ENCODE results near the gene FAM117B.

The FAM117B gene

GRCh38 chr2:202808754-202809153 lies 174.0 kb downstream of the FAM117B start:
- no peaks in the 10 kb centered on the region for H3K36me3 ChIP-seq (ENCODE audit: low read length)
- H3F3A ChIP-seq (ENCODE audit: insufficient read depth), result no peaks in the 10 kb centered on the region
- no peaks in the 10 kb centered on the region for H3K27me3 ChIP-seq (ENCODE audit: low read length)
- H3K79me2 ChIP-seq (ENCODE audit: insufficient read depth, low read length), result no peaks in the 10 kb centered on the region
- no peaks in the 10 kb centered on the region for H3K9me2 ChIP-seq (replicated peaks; ENCODE audit: insufficient read depth, low read length)
- H3K4me2 ChIP-seq (ENCODE audit: low read depth, low read length, poor library complexity, severe bottlenecking), result no peak overlapping the region
- H3K9me3 ChIP-seq (ENCODE audit: insufficient read depth, low read length), result no peaks in the 10 kb centered on the region
- no peak overlapping the region for H3K27ac ChIP-seq (ENCODE audit: low read depth, low read length)
- TF ChIP-seq, protein P1, sequence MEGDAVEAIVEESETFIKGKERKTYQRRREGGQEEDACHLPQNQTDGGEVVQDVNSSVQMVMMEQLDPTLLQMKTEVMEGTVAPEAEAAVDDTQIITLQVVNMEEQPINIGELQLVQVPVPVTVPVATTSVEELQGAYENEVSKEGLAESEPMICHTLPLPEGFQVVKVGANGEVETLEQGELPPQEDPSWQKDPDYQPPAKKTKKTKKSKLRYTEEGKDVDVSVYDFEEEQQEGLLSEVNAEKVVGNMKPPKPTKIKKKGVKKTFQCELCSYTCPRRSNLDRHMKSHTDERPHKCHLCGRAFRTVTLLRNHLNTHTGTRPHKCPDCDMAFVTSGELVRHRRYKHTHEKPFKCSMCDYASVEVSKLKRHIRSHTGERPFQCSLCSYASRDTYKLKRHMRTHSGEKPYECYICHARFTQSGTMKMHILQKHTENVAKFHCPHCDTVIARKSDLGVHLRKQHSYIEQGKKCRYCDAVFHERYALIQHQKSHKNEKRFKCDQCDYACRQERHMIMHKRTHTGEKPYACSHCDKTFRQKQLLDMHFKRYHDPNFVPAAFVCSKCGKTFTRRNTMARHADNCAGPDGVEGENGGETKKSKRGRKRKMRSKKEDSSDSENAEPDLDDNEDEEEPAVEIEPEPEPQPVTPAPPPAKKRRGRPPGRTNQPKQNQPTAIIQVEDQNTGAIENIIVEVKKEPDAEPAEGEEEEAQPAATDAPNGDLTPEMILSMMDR (IDR thresholded peaks at IDR 0.05; ENCODE audit: insufficient read depth, low read length, poor library complexity, severe bottlenecking), result no peak
- no peak for TF ChIP-seq EZH2phosphoT487 (conservative IDR thresholded peaks at IDR 0.05; ENCODE audit: low read length)
- no peak overlapping the region for H3K9ac ChIP-seq (ENCODE audit: low read length)
- H3K4me3 ChIP-seq (ENCODE audit: insufficient read depth, low read length, poor library complexity, severe bottlenecking), result no peak overlapping the region
- H4K20me1 ChIP-seq (ENCODE audit: low read depth, low read length), result no peaks in the 10 kb centered on the region
- no peak overlapping the region for H2AFZ ChIP-seq (ENCODE audit: low read depth, low read length, severe bottlenecking)

- Histone ChIP-seq H3K9me3 (ENCODE audit: insufficient read depth, low read length) (no peaks in the 10 kb centered on the region), H3K79me2 (ENCODE audit: insufficient read depth, low read length) (no peaks in the 10 kb centered on the region), H2AFZ (ENCODE audit: low read depth, low read length, severe bottlenecking) (no peak overlapping the region), H3F3A (ENCODE audit: insufficient read depth) (no peaks in the 10 kb centered on the region), H3K27ac (ENCODE audit: low read depth, low read length) (no peak overlapping the region), H3K9ac (ENCODE audit: low read length) (no peak overlapping the region), H3K27me3 (ENCODE audit: low read length) (no peaks in the 10 kb centered on the region), H3K36me3 (ENCODE audit: low read length) (no peaks in the 10 kb centered on the region), H3K4me2 (ENCODE audit: low read depth, low read length, poor library complexity, severe bottlenecking) (no peak overlapping the region), H3K9me2 (replicated peaks; ENCODE audit: insufficient read depth, low read length) (no peaks in the 10 kb centered on the region), H4K20me1 (ENCODE audit: low read depth, low read length) (no peaks in the 10 kb centered on the region), H3K4me3 (ENCODE audit: insufficient read depth, low read length, poor library complexity, severe bottlenecking) (no peak overlapping the region)
- TF ChIP-seq EZH2phosphoT487 (conservative IDR thresholded peaks at IDR 0.05; ENCODE audit: low read length), result no peak
- TF ChIP-seq, protein P1 (IDR thresholded peaks at IDR 0.05; ENCODE audit: insufficient read depth, low read length, poor library complexity, severe bottlenecking), result no peak
Observed at GRCh38 chr2:202813387-202813786, 178.6 kb downstream of the FAM117B start.

DNA sequence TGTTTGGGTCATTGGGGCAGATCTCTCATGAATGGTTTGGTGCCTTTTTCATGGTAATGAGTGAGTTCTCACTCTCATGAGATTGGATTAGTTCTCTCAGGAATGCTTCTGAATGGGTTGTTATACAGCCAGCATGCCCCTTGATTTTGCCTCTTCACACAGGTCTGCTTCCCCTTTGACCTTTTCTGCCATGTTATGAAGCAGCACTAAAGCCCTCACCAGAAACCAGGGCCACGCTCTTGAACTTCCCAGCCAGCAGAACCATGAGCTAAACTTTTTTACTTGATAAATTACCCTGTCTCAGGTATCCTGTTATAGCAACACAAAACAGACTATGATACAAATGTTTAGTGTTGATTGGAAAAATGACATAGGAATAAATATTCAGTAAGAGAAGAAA lies 179.5 kb downstream of the FAM117B start:
- Histone ChIP-seq H2AFZ (ENCODE audit: low read depth, low read length, severe bottlenecking) (no peak overlapping the region), H3K9ac (ENCODE audit: low read length) (no peak overlapping the region), H3K36me3 (ENCODE audit: low read length) (no peaks in the 10 kb centered on the region), H4K20me1 (ENCODE audit: low read depth, low read length) (no peaks in the 10 kb centered on the region), H3K9me2 (replicated peaks; ENCODE audit: insufficient read depth, low read length) (no peaks in the 10 kb centered on the region), H3F3A (ENCODE audit: insufficient read depth) (no peaks in the 10 kb centered on the region), H3K4me2 (ENCODE audit: low read depth, low read length, poor library complexity, severe bottlenecking) (no peak overlapping the region), H3K27me3 (ENCODE audit: low read length) (no peaks in the 10 kb centered on the region), H3K4me3 (ENCODE audit: insufficient read depth, low read length, poor library complexity, severe bottlenecking) (no peak overlapping the region), H3K9me3 (ENCODE audit: insufficient read depth, low read length) (no peaks in the 10 kb centered on the region), H3K27ac (ENCODE audit: low read depth, low read length) (no peak overlapping the region), H3K79me2 (ENCODE audit: insufficient read depth, low read length) (no peaks in the 10 kb centered on the region)
- TF ChIP-seq, protein P1 (IDR thresholded peaks at IDR 0.05; ENCODE audit: insufficient read depth, low read length, poor library complexity, severe bottlenecking), result no peak
- TF ChIP-seq EZH2phosphoT487 (conservative IDR thresholded peaks at IDR 0.05; ENCODE audit: low read length), result no peak
